Smooth muscle cell (in vitro differentiated cells): Measurements from ENCODE around the gene MACROH2A1. TPM values are rescaled to one million over a fixed set of nuclear protein-coding genes. Genes with fewer than 3 reads are reported as not detected.

Source experiments
- DNase-seq: peaks from one replicate; lab custom pipeline; 2025; ENCODE audit not compliant: unreplicated experiment; lab: John Stamatoyannopoulos, UW
- H2AFZ ChIP-seq: fragments of 200-600 bp; sonication (generic); 2 replicates; pipeline ENCODE4 v1.6.0; 2016; ENCODE audit warnings: antibody characterized with exemption, low read depth, mild to moderate bottlenecking
- H3F3A ChIP-seq: fragments of 200-600 bp; sonication (generic); 2 replicates; pipeline ENCODE4 v1.6.0; 2017; ENCODE audit warnings: antibody characterized with exemption, low read depth
- H3K27ac ChIP-seq: fragments of 200-600 bp; sonication (generic); 2 replicates; pipeline ENCODE4 v1.5.1; 2016; ENCODE audit warnings: low read depth, mild to moderate bottlenecking
- H3K27me3 ChIP-seq: fragments of 200-600 bp; sonication (generic); 2 replicates; pipeline ENCODE4 v1.6.1; 2016; ENCODE audit warnings: low read depth, mild to moderate bottlenecking
- H3K36me3 ChIP-seq: fragments of 200-600 bp; sonication (generic); 2 replicates; pipeline ENCODE4 v1.5.1; 2016; ENCODE audit warnings: low read depth
- H3K4me1 ChIP-seq: fragments of 200-600 bp; sonication (generic); 2 replicates; pipeline ENCODE4 v1.5.1; 2016; ENCODE audit warnings: low read depth
- H3K4me2 ChIP-seq: fragments of 200-600 bp; sonication (generic); 2 replicates; pipeline ENCODE4 v1.6.0; 2016; ENCODE audit warnings: mild to moderate bottlenecking
- H3K4me3 ChIP-seq: fragments of 200-600 bp; sonication (generic); 2 replicates; pipeline ENCODE4 v1.5.1; 2016; ENCODE audit warnings: mild to moderate bottlenecking
- H3K79me2 ChIP-seq: fragments of 200-600 bp; sonication (generic); 2 replicates; pipeline ENCODE4 v1.6.0; 2016; ENCODE audit warnings: low read depth, mild to moderate bottlenecking
- H3K9ac ChIP-seq: fragments of 200-600 bp; sonication (generic); 2 replicates; pipeline ENCODE4 v1.6.0; 2016; ENCODE audit warnings: low read depth
- H3K9me3 ChIP-seq: fragments of 200-600 bp; sonication (generic); replicated peaks from 2 replicates; pipeline ENCODE4 v1.5.1; 2016; ENCODE audit warnings: low read depth
- H4K20me1 ChIP-seq: fragments of 200-600 bp; sonication (generic); 2 replicates; pipeline ENCODE4 v1.6.0; 2016; ENCODE audit warnings: low read depth
- WGBS: methylation state at CpG from one replicate; pipeline ENCODE4 v1.1.7; 2016; ENCODE audit warnings: low lambda C conversion rate; 5-methylcytosine and 5-hydroxymethylcytosine counted together
- polyA plus RNA-seq: library from polyadenylated mRNA; unstranded; fragments of >200 nt; fragmentation: Nextera tagmentation; extraction: Ambion mirVana; gene quantifications from 2 replicates; pipeline ENCODE4 v1.2.1, GENCODE V29; 2016
- total RNA-seq: library from RNA; depleted of rRNA; stranded (reverse); fragments of >200 nt; gene quantifications from 2 replicates; pipeline ENCODE4 v1.2.3, GENCODE V29; 2014
- TF ChIP-seq, protein P1 (sequence below): fragments of 200-600 bp; sonication (generic); IDR thresholded peaks from 2 replicates; pipeline ENCODE4 v1.5.1; 2017; ENCODE audit warnings: borderline replicate concordance, mild to moderate bottlenecking, antibody characterized with exemption; ENCODE audit not compliant: insufficient read depth, poor library complexity, severe bottlenecking

The MACROH2A1 gene
- total and polyA plus RNA-seq, 2 experiments from 2014 or later, result 309 to 371 TPM

DNA sequence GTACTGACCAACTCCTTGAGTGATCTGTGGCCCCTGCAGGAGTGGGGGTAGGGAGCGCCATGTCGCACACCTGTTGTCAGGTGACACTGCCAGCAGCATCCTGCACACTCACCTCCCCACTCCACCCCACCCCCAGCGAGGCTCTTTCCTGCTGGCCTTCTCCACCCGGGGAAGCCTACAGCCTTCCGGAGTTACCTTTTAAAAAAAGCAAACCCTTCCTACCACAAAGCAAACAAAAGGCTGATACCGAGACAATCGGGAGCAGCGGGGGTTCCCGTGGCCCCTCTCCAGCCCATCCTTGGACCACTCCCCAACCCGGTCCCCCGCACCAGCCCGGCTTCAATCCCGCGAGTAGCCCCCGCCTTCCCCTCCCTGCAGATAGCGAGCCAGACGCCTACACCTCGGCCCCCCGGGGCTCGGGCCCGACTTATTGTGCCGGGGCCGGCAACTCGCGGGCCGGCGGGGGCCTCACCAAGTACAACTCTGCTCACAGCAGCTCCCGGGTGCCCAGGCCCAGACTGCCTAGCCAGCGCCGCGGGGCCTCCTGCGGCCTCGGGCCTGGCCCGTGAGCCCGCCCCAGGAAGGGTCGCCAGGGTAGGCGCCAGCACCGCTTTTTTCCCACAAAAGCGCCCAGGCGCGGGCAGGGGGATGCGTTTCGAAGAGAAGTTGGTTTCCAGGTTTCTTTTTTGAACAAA is 724 bp downstream of the MACROH2A1 start:
- peaks cover 50% of the 10 kb centered on the region for H4K20me1 ChIP-seq
- peaks cover 36% of the 10 kb centered on the region for H3K4me1 ChIP-seq
- peaks cover 15% of the 10 kb centered on the region for H3F3A ChIP-seq
- H3K79me2 ChIP-seq, result peaks cover 75% of the 10 kb centered on the region
- under 1% methylated on average over 23 of the region's 43 CpGs for WGBS
- H2AFZ ChIP-seq, result no peak overlapping the region
- H3K36me3 ChIP-seq, result no peaks in the 10 kb centered on the region
- peak overlapping the region; percentile 96 for H3K27ac ChIP-seq
- no peak for DNase-seq
- H3K27me3 ChIP-seq, result no peaks in the 10 kb centered on the region
- peak overlapping the region; percentile 93 for H3K4me2 ChIP-seq
- TF ChIP-seq, protein P1, sequence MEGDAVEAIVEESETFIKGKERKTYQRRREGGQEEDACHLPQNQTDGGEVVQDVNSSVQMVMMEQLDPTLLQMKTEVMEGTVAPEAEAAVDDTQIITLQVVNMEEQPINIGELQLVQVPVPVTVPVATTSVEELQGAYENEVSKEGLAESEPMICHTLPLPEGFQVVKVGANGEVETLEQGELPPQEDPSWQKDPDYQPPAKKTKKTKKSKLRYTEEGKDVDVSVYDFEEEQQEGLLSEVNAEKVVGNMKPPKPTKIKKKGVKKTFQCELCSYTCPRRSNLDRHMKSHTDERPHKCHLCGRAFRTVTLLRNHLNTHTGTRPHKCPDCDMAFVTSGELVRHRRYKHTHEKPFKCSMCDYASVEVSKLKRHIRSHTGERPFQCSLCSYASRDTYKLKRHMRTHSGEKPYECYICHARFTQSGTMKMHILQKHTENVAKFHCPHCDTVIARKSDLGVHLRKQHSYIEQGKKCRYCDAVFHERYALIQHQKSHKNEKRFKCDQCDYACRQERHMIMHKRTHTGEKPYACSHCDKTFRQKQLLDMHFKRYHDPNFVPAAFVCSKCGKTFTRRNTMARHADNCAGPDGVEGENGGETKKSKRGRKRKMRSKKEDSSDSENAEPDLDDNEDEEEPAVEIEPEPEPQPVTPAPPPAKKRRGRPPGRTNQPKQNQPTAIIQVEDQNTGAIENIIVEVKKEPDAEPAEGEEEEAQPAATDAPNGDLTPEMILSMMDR, result no peak
- H3K9me3 ChIP-seq, result no peaks in the 10 kb centered on the region
- H3K9ac ChIP-seq, result peak overlapping the region; percentile 95
- H3K4me3 ChIP-seq, result peak overlapping the region; percentile 80

- H3K79me2 ChIP-seq, result peaks cover 84% of the 10 kb centered on the region
- no peaks in the 10 kb centered on the region for H3K36me3 ChIP-seq
- TF ChIP-seq, protein P1, result no peak
- no peak for DNase-seq
- H3K27me3 ChIP-seq, result no peaks in the 10 kb centered on the region
- peaks cover 48% of the 10 kb centered on the region for H3K4me1 ChIP-seq
- H3K27ac ChIP-seq, result peak overlapping the region; percentile 96
- H3K4me2 ChIP-seq, result peak overlapping the region; percentile 93
- peak overlapping the region; percentile 80 for H3K4me3 ChIP-seq
- no peaks in the 10 kb centered on the region for H3K9me3 ChIP-seq
- H2AFZ ChIP-seq, result no peak overlapping the region
- peak overlapping the region; percentile 95 for H3K9ac ChIP-seq
- 74% methylated on average over 5 of the region's 5 CpGs for WGBS
- peaks cover 63% of the 10 kb centered on the region for H4K20me1 ChIP-seq
- peaks cover 23% of the 10 kb centered on the region for H3F3A ChIP-seq
Observed at GRCh38 chr5:135397084-135397483, 1.9 kb downstream of the MACROH2A1 start.

DNA sequence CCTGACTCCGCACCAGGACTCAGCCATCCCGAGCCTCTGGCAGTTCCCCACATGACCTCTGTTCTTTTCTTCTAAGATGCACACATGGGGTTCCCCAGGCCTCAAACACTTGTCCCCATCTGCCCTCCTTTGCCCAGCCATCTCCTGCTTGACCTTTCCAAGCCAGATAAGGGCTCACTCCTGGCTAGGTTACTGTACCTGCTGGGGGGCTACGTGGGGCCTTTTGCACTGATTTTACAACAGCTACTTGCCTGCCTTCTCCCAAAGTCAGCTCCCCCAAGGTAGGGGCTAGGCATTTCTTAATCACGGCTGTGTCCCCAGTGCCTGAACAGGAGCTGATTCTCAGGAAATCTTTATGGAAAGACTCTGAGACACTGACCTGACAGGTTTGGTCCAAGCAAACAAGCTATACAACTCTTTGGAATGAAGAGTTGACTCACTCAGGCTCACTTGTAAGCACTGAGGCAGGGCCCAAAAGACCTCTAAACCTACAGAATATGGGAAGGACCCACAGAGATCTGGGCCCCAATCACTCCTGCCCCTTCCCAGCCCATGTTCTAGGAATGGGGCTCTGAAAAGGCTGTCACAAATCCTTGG is 2.5 kb downstream of the MACROH2A1 start:
- peaks cover 68% of the 10 kb centered on the region for H4K20me1 ChIP-seq
- H2AFZ ChIP-seq, result no peak overlapping the region
- 78% methylated on average over 4 of the region's 4 CpGs for WGBS
- H3K4me2 ChIP-seq, result peak overlapping the region; percentile 93
- H3K9ac ChIP-seq, result peak overlapping the region; percentile 23
- H3K4me1 ChIP-seq, result peaks cover 53% of the 10 kb centered on the region
- no peaks in the 10 kb centered on the region for H3K27me3 ChIP-seq
- peaks cover 84% of the 10 kb centered on the region for H3K79me2 ChIP-seq
- peak overlapping the region; percentile 96 for H3K27ac ChIP-seq
- DNase-seq, result no peak
- H3K36me3 ChIP-seq, result no peaks in the 10 kb centered on the region
- H3K9me3 ChIP-seq, result no peaks in the 10 kb centered on the region
- TF ChIP-seq, protein P1, result no peak
- H3F3A ChIP-seq, result peaks cover 26% of the 10 kb centered on the region
- H3K4me3 ChIP-seq, result peak overlapping the region; percentile 80

- peaks cover 56% of the 10 kb centered on the region for H3K4me1 ChIP-seq
- no peak overlapping the region for H3K4me3 ChIP-seq
- H3F3A ChIP-seq, result peaks cover 29% of the 10 kb centered on the region
- no peak overlapping the region for H3K9ac ChIP-seq
- H3K4me2 ChIP-seq, result peak overlapping the region; percentile 93
- no peaks in the 10 kb centered on the region for H3K36me3 ChIP-seq
- peak overlapping the region; percentile 96 for H3K27ac ChIP-seq
- TF ChIP-seq, protein P1, result no peak
- H2AFZ ChIP-seq, result no peak overlapping the region
- no peak for DNase-seq
- peaks cover 75% of the 10 kb centered on the region for H4K20me1 ChIP-seq
- WGBS, result 54% methylated on average over 4 of the region's 4 CpGs
- H3K27me3 ChIP-seq, result no peaks in the 10 kb centered on the region
- peaks cover 80% of the 10 kb centered on the region for H3K79me2 ChIP-seq
- H3K9me3 ChIP-seq, result no peaks in the 10 kb centered on the region
Observed at GRCh38 chr5:135395866-135396265, 3.2 kb downstream of the MACROH2A1 start.
